GM10266 (cell line): Measurements from ENCODE around the gene NDUFA11.
"Not testable (repeated sequence)": the region's sequence is repeated elsewhere in the genome, so short reads cannot be mapped to it uniquely, and the experiment has no call there.

Source experiments
- DNase-seq: peaks from one replicate; pipeline ENCODE4 v3.0.0; 2012; ENCODE audit errors: extremely low spot score
- CTCF ChIP-seq: IDR thresholded peaks from 2 replicates; pipeline ENCODE4 v1.5.1; 2012; ENCODE audit warnings: mild to moderate bottlenecking, low read depth; ENCODE audit not compliant: control insufficient read depth, insufficient read depth; ENCODE audit errors: missing control alignments

The NDUFA11 gene

GRCh38 chr19:5882421-5882968 lies 21.1 kb downstream of the NDUFA11 start:
- DNase-seq, result no peak
- TF ChIP-seq CTCF, result no peak

- DNase-seq, result no peak
- no peak for TF ChIP-seq CTCF
Measured at GRCh38 chr19:5881543-5882299, 21.9 kb downstream of the NDUFA11 start.

- no peak for DNase-seq
- no peak for TF ChIP-seq CTCF
Measured at GRCh38 chr19:5880604-5881078, 22.9 kb downstream of the NDUFA11 start.

GRCh38 chr19:5880196-5880595 lies 23.4 kb downstream of the NDUFA11 start:
- DNase-seq, result no peak

GRCh38 chr19:5877882-5878281 lies 25.7 kb downstream of the NDUFA11 start:
- TF ChIP-seq CTCF, result no peak
- no peak for DNase-seq

More at GRCh38 chr19:5880196-5880595, 23.4 kb downstream of the NDUFA11 start:
- TF ChIP-seq CTCF, result no peak

- no peak for TF ChIP-seq CTCF
- no peak for DNase-seq
Measured at GRCh38 chr19:5877427-5877826, 26.2 kb downstream of the NDUFA11 start.

GRCh38 chr19:5874496-5874895 lies 29.1 kb downstream of the NDUFA11 start:
- not testable (repeated sequence) for DNase-seq
